Kidney epithelial cell (primary cell): ENCODE measurements around the gene LDLRAD4. TPM values are rescaled to one million over a fixed set of nuclear protein-coding genes. Genes with fewer than 3 reads are reported as not detected.

Experiments
- DNase-seq: peaks from one replicate; pipeline ENCODE4 v3.0.0-alpha.2; 2010; ENCODE audit warnings: low read depth
- H3K27me3 ChIP-seq: 2 replicates; pipeline ENCODE4 v1.6.0; 2011; ENCODE audit warnings: low read length; ENCODE audit not compliant: control insufficient read depth, insufficient read depth
- H3K36me3 ChIP-seq: 2 replicates; pipeline ENCODE4 v1.5.1; 2011; ENCODE audit warnings: low read length; ENCODE audit not compliant: control insufficient read depth, insufficient read depth
- H3K4me3 ChIP-seq: 2 replicates; pipeline ENCODE4 v1.5.1; 2011; ENCODE audit warnings: low read depth, mild to moderate bottlenecking, control low read depth, low read length
- CTCF ChIP-seq: IDR thresholded peaks from 2 replicates; pipeline ENCODE4 v1.5.1; 2011; ENCODE audit warnings: mild to moderate bottlenecking, moderate library complexity, low read length, control low read depth, inconsistent platforms; ENCODE audit not compliant: insufficient read depth, poor library complexity, severe bottlenecking
- total RNA-seq: library from RNA; depleted of rRNA; stranded (reverse); fragments of >200 nt; gene quantifications from 2 replicates; pipeline ENCODE4 v1.2.3, GENCODE V29; 2015

Gene LDLRAD4
- total RNA-seq, 1 donor from 2014 or later, result 5.8 TPM

- peaks cover 2% of the 10 kb centered on the region for H3K27me3 ChIP-seq
- TF ChIP-seq CTCF, result no peak
- no peak overlapping the region for H3K4me3 ChIP-seq
- no peak for DNase-seq
- H3K36me3 ChIP-seq, result no peaks in the 10 kb centered on the region
Measured at GRCh38 chr18:13414102-13414501, 195.5 kb downstream of the LDLRAD4 start.

- H3K36me3 ChIP-seq, result no peaks in the 10 kb centered on the region
- DNase-seq, result no peak
- peaks cover 2% of the 10 kb centered on the region for H3K27me3 ChIP-seq
- TF ChIP-seq CTCF, result no peak
- H3K4me3 ChIP-seq, result no peak overlapping the region
Measured at GRCh38 chr18:13414521-13414920, 196.0 kb downstream of the LDLRAD4 start.

- H3K4me3 ChIP-seq, result no peak overlapping the region
- H3K27me3 ChIP-seq, result peaks cover 2% of the 10 kb centered on the region
- H3K36me3 ChIP-seq, result no peaks in the 10 kb centered on the region
- no peak for DNase-seq
- no peak for TF ChIP-seq CTCF
Measured at GRCh38 chr18:13415736-13416135, 197.2 kb downstream of the LDLRAD4 start.

GRCh38 chr18:13416208-13416607 lies 197.6 kb downstream of the LDLRAD4 start:
- peaks cover 2% of the 10 kb centered on the region for H3K27me3 ChIP-seq
- H3K36me3 ChIP-seq, result no peaks in the 10 kb centered on the region
- no peak for TF ChIP-seq CTCF
- no peak overlapping the region for H3K4me3 ChIP-seq
- DNase-seq, result no peak

- peaks cover 2% of the 10 kb centered on the region for H3K27me3 ChIP-seq
- DNase-seq, result no peak
- no peaks in the 10 kb centered on the region for H3K36me3 ChIP-seq
- H3K4me3 ChIP-seq, result no peak overlapping the region
- TF ChIP-seq CTCF, result no peak
Measured at GRCh38 chr18:13416848-13417247, 198.3 kb downstream of the LDLRAD4 start.

- peaks cover 2% of the 10 kb centered on the region for H3K27me3 ChIP-seq
- no peaks in the 10 kb centered on the region for H3K36me3 ChIP-seq
- DNase-seq, result no peak
- no peak for TF ChIP-seq CTCF
- H3K4me3 ChIP-seq, result no peak overlapping the region
Measured at GRCh38 chr18:13418013-13418710, 199.6 kb downstream of the LDLRAD4 start.
